SKM-1 (cell line): ENCODE results near the gene CCDC134.

Experiments
- DNase-seq: peaks from one replicate; lab custom pipeline; 2025; ENCODE audit not compliant: unreplicated experiment; lab: John Stamatoyannopoulos, UW

CCDC134 gene

DNA sequence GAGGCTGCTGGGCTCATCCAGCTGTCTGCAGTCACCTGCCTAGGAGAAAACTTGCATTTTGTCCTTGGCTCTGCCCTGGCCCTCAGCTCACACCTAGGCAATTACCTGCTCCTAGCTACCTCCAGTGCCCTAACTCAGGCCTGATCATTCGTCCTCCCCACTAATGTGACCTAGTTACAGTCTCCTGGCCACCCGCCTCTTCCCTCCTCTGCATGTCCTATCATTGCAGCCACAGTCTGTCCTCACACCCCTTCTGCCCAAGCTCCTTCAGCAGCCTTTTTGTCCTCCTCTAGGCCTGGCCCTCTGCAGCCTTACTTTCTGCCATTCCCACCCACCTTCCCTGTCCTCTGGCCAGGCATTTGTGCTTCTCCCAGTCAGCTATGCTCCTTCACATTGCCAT, 17.7 kb upstream of the CCDC134 start:
- DNase-seq, result no peak

DNA sequence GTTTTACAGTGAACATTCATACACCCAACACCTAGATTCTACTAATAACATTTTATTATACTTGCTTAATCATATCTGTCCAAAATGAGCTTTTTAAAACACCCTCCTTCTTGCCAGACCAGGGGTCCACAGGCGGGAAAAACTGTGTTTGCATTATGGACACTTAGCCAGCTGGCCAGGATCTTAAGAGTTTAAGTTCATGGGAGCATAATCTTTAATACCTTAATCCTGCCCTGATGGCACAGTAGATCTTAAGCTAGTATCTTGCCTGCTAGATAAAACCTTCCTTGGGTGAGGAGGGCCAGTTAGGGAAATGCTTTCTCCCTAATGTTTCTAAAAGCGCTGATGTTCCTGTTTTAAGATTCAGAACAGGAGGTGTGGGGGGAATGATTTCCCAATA, 13.1 kb upstream of the CCDC134 start:
- DNase-seq, result no peak

DNA sequence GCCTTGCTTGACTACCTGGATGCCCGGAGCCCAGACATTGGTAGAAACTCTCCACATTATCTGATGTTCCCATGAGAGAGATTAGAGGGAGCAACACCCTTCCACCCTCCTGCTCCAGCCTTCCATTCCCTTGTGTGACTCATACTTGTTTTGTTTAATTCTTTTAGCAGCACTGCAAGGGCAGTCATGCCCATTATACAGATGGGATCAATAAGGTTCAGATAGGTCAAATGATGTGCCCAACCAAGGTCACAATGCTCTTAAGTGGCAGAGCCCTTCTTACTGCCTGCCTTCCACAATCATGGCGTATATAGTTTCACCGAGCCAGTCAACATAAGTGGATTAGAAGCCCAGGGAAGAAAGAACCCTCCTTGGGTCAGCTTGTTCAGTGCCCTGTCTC, 6.6 kb upstream of the CCDC134 start:
- DNase-seq, result no peak

DNA sequence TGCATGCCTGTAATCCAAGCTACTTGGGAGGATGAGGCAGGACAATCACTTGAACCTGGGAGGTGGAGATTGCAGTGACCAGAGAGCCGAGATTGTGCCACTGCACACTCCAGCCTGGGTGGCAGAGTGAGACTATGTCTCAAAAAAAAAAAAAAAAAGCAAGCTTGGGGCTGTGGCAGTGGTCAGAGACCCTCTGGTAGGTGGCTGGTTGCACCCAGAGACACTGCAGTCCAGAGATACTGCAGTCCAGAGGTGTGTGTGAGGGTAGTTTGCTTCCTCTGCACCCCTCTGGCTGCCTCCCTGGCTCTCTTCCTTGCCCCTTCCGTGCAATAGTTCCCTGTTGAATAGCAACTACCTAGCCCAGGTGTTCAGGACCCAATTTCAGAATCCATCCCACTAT, 1.7 kb upstream of the CCDC134 start:
- DNase-seq, result no peak

DNA sequence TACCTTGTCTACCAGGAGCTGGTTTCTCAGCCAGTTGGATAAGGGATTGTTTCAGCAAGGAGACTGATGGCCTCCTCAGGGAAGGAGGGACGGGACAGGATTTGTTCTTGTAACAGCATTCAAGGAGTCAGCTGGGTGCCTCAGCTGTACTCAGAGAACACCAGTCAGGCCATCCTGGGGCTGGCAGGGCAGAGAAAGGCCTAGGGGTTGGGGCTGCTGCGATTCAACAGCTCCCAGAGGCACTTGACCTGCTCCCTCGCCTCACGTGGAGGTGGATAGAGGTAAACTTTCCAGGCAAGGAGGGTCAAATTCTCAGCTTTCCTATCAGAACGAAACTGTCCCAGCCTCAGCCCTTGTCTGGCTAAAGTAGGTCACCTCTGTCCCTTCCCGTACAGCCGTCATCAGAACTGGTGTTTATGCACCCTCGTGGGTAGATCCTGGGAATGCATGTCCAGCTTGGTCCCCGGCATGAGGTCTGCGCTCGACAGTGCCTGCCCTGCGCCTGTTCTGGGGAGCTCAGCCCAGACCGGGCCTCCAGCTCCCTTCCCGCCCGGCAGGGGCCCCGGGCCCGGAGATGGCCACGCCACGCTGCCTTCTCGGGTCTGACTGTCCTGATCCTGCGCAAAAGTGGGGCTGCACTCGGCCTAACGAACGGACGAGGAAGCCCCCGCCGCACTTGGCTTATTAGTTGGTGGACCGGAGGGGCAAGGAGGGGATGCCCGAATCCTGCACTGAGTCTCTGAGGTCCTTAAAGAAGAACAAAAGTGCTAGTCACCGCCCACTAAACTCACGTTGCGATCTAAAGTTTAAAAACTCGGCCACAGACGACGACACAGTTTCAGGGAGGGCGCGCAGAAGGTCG, 762 bp upstream of the CCDC134 start:
- peak; percentile 28 for DNase-seq

DNA sequence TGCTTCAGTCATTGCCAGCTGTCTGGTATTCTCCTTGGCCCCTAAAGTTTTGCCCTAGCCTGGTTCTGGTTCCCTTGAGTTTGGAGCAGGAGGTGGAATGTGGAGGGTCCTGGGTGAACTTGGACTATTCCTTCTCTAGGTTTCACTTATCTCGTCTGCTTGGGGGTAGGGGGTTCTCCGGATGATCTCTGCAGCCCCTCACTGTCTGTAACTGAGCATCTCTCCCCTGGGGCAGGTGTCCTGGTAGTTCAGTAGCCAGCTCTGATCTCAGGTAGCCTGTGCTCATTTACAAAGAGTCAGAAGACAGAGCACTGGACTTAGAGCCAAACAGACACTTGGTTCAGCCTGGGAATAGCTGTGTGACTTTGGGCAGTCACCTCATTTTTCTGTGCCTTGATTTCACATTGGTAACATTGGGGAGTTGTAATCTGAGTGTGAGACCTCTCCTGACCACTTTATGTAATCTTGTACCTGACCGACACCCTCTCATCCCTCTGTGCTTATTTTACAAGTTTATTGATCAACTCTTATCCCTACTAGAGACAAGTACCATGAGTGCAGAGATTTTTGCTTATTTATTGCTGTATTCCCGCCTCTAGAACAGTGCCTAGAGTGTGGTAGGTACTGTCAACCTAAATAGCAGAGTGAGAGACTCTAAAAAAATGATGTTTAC, 804 bp downstream of the CCDC134 start:
- DNase-seq, result no peak

DNA sequence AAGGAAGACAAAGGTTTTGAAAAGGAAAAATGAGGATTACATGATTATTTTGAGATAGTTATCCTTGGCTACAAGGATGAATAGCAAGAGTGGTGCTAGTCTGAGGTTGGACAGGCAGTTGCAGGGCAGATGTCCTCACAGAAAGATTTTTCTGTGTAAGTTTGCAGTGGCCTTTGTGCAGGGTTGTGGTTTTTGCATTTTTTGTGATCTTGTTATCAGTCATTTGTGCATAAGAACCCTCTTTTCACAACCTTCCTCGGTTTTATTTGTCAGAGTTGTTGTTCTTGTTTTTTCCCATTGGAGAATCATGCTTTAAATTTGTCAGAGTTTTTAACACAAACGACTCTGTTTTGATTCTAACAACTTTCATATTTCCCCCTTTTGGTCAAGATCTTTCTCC, 1.4 kb downstream of the CCDC134 start:
- no peak for DNase-seq

DNA sequence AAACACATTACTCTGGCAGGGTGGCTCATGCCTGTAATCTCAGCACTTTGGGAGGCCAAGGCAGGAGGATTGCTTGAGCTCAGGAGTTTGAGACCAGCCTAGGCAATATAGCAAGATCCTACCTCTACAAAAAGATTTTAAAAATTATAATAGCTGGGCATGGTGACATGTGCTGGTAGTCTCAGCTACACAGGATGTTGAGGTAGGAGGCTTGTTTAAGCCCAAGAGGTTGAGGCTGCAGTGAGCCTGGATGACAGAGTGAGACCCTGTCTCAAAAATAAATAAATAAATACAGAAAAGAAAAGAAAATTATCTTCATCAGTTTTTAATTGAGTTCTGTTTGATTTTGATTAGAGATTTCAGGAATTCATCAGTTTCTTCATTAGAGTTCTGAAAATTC, 5.2 kb downstream of the CCDC134 start:
- no peak for DNase-seq

DNA sequence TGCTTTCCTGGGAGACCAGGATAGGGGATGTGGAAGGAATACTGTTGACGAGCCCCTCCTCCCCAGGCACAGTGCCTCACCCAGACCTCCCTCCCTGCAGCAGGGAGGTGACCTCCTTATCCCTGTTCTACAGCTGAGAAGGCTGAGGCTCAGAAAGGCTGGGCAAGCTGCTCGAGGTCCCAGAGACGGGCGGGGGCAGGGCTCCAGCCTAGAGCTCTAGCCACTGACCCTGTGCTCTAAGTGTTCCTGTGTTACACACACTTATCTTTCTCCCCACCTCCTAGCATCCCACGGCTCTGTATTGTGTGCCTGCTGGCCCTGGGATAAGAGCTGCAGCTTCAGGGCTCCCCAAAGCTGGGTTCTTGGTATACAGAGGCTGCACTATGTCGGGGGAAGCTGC, 7.9 kb downstream of the CCDC134 start:
- DNase-seq, result no peak

DNA sequence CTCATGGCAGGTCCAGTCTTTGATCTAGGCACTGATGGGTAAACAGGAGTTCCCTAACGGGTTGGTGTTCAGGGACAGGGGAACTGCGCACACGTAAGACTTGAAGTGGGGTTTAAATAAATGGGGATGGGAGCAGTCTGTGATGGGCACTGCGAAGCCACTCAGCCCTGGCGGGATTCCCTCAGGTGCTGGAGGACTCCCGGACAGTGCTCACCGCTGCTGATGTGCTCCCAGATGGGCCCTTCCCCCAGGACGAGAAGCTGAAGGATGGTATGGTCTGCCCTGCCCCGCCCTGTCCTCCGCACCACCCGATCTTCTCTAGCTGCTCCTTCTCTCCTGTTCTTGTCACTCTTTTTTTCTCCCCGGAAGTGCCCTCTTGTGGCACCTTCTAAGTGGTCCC, 9.5 kb downstream of the CCDC134 start:
- no peak for DNase-seq

DNA sequence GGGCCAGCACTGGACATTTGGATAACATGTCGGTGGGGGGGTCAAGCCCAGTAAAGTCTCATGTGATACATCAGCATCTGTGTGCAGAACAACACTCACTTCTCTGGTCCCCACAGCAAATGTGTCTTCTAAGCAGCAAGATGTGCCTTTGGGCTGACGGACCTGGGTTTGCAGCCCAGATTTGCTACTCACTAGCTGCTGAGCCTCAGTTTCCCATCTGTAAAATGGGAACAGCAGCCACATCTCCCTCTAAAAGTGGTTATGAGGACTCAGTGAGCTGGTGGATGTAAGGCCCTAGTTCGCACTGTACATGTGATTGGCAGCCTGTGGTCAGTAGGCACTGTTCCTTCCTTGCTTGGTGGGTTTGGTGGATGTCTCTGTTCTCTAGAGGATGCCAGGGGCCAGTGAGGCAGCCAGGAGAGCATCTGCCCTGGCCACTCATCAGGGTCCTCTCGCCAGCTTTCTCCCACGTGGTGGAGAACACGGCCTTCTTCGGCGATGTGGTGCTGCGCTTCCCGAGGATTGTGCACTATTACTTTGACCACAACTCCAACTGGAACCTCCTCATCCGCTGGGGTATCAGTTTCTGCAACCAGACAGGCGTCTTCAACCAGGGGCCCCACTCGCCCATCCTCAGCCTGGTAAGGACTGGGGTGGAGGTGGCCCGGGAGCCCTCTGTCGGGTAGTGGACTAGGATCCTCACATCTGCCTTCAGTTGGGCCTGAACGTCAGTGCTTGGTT, 12.5 kb downstream of the CCDC134 start:
- DNase-seq, result no peak

DNA sequence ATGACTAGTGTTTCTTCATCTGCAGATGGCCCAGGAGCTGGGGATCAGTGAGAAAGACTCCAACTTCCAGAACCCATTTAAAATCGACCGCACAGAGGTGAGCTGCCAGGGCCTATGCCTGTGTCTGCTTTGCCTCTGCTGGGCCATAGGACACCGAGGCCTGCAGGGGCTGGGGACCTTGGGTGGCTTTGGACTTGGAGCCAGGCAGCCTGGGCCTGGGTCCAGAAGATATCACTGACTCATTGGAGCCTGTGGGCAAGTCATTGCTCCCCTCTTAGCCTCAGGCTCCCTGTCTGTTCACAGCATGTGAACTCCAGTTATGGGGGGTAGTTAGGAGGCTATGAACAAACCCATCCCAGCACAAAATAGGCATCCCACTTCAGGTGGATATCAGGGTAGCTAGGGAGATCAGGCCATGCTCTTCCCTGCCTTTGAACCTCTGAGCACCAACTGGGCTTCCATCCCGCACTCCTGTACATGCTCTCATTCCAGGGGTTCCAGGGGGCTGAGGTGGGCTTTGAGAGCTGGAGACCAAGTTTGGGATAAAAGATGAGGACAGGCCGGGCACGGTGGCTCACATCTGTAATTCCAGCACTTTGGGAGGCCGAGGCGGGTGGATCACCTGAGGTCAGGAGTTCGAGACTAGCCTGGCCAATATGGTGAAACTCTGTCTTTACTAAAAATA, 13.4 kb downstream of the CCDC134 start:
- no peak for DNase-seq

DNA sequence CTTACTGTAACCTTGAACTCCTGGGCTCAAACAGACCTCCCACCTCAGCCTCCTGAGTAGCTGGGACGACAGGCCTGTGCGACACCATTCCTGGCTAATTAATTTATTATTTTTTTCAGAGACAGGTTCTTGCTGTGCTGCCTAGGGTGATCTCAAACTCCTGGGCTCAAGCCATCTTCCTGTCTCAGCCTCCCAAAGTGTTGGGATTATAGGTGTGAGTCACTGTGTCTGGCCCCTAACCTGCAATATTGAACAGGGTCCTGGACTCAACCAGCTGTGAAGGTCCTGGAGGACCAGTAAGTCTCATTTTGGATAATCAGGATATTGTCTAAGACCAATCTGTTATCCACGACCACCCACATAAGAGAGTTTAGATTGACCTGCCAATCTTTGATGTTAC, 15.2 kb downstream of the CCDC134 start:
- DNase-seq, result no peak

DNA sequence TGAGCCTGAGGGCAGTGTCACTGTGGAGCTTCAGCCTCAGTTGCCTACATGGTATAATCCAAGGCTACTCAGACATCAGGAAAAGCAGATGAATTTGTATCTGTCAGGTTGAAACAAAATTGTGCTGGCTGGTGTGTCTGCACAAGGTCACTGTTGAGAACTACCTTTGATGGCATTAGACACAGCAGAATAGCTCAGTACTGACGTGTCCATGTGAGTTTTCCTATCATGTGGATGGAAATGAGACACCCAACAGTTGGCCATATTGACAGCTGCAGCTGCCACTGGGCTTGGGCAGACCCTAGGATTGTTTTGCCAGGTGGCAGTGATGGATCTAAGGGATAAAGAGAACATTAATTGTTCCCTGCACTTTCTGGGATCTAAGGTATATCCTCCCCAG, 15.8 kb downstream of the CCDC134 start:
- no peak for DNase-seq

DNA sequence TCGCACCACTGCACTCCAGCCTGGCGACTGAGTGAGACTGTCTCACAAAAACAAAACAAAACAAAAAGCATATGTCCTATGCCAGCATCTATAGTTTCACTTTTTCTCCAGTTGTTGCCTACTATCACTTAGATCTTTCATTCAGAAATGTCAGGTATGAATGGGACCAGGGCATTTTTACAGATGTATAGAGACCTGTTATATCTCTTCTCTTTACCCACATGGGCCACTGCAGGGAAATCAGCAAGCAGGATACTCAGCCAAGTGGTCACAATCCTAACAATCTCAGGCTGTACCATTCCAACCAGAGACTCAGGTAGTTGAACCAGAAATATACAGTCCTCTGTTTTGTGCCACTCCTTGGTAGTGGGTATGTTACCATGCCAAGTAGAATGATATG, 16.4 kb downstream of the CCDC134 start:
- no peak for DNase-seq

DNA sequence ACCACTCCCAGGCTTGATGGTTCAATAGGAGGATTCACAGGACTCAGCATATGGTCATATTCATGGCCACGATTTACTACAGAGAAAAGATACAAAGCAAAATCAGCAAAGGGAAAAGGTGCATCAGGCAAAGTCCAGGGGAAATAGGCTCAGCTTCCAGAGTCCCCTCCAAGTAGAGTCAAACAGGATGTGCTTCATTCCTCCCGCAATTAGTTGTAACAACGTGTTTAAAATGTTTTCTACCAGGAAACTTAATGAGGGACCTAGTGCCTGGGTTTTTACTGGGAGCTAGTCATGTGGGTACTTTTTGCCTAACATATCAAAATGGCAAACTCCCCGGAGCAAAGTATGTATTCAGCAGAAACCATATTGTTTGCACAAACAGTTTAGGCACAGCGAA, 17.5 kb downstream of the CCDC134 start:
- DNase-seq, result no peak

DNA sequence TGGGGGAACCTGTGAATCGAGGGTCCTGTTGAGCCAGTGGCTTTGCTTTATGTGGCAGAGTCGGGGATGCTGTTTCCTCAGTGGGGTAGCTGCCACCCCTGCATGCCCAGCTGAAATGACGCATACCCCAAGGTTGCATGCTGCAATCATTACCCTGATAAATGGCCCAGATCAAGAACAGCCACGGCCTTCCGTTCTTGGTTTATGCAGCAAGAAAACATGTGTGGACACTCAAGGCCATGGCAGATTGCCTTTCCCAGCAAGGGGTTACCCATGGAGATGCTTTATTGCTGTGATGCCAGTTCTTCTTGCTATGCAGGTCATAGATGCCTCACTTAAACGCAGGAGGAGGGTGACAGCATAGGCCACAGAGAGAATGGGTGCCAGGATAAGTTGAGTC, 18.1 kb downstream of the CCDC134 start:
- DNase-seq, result no peak

DNA sequence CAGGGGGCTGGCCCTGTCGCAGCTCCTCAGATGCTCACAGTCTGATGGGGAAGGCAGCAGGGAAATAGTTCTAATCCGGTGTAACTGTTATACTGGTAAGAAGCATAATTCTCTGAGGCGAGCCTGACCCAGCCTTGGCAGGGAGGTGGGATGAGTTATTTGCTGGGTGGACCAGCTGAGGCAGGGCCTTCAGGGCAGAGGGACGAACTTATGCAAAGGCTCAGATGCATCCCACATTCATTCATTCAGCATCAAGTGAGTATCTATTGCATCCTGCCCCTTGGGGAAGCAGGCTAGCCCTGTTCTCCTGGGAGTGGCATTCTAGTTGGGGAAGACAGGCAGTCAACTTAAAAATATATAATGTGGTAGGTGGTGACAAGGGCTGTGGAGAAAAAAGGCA, 18.8 kb downstream of the CCDC134 start:
- no peak for DNase-seq

DNA sequence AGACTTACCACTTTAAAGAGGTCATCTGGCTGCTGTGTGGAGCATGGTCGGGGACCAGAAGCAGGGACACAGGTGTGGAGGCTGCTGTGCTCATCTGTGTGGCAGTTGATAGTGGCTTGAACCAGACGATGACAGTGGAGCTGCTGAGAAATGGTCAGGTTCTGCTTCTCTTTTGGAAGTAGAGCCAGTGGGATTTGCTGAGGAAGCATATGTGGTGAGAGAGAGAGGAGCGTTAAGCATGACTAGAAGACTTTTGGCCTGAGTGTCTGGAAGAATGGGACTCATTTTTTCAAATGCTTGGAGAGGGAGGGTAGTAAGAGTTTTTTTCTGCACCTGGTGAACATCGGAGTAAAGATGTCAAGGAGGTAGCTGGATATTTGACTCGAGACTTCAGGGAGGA, 20.0 kb downstream of the CCDC134 start:
- no peak for DNase-seq

DNA sequence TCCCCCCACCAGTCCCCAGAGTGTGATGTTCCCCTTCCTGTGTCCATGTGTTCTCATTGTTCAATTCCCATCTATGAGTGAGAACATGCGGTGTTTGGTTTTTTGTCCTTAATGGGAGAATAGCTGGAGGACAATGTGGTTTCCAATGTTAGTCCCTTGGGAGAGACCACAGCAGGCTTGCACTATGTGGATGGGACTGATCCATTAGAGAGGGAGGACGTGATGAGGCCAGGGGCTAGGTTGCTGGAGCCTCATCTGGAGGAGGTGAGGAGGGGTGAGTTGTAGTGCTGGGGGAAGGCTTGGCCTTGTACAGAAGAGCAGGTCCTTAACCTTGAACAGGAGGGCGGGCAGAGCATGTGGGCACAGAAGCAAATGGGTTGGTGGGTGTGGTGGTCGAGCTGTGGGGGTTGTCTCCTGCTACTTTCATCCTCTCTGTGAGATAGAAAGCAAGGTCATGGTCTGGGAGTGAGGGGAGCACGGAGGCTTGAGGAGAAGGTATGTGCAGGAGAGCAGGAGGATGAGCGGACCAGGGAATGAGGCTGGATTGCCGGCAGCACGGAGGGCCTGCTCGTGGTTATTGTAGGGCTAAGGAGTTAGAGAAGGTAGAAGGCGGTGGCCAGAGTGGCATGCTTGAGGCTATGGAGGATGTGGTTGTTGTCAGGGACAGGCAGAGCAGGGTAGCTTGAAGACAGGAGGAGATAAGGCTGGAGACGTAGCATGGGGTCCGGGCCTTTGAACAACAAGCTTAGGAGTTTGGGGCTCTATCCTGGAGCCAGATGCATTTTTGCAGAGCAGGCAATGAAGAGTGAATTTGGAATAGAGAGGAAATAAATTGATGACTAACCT, 21.2 kb downstream of the CCDC134 start:
- no peak for DNase-seq
